CD1c-positive myeloid dendritic cell (primary cell): ENCODE data around the gene AQP10.
A peak's percentile ranks its signal among the peaks of the same experiment; 100 is the strongest.
"Not testable (repeated sequence)": the region's sequence is repeated elsewhere in the genome, so short reads cannot be mapped to it uniquely, and the experiment has no call there.

Source experiments
- DNase-seq: peaks from one replicate; pipeline ENCODE4 v3.0.0-alpha.2; 2016; ENCODE audit errors: extremely low spot score

AQP10 gene

GRCh38 chr1:154320882-154321608, at the start of gene AQP10:
Gene AQP10, plus strand, starts transcription at chr1:154321093. Its CDS starts 63 bp downstream, at chr1:154321156.
- DNase-seq: peak; percentile 45

- peak; percentile 99 for DNase-seq
These were observed 48.5 kb upstream of the AQP10 start, which contains the start of gene HAX1 for GRCh38 chr1:154272217-154272998. Gene HAX1, plus strand, starts transcription at chr1:154272629. Its CDS starts 95 bp downstream, at chr1:154272724.

- DNase-seq: no peak
These were observed 47.8 kb upstream of the AQP10 start for GRCh38 chr1:154272999-154273563.

- no peak for DNase-seq
These were observed 44.1 kb upstream of the AQP10 start for GRCh38 chr1:154276797-154277196.

- DNase-seq: not testable (repeated sequence)
These were observed 33.3 kb upstream of the AQP10 start for GRCh38 chr1:154287591-154287990.

DNA sequence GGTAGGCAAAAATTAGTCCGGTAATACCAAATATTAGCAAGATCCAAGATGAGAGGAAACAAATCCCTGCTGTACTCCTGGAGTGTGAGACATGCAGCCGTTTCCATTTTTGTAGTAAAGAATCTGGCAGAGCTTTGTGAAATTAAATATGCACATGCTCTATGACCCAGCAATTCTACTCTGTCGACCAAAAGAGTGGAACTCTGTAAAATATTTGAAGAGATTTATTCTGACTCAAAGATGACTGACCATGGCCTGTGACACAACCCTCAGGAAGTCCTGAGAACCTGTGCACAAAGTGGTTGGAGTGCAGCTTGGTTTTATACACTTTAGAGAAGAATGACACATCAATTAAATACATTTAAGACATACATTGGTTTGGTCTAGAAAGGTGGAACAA, 32.2 kb upstream of the AQP10 start:
- DNase-seq: no peak

DNA sequence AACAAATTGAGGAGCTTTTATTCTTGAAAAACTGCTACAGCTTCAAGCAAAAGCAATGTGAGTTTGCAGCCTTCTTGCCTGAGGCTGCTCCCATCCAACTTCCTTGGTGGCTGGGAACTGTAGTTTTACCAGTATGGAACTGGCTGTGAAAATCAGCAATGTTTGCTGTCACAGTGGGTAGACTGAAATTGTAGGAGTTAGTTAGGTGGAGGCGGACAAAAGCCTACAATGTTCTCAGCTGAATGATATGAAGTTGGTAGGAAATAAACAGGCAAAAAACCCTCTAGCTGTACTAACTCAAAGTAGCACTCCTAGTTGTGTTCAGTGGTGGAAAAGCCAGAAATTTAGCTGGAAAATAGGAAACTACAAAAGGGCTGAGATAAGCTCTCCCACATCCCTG, 30.0 kb upstream of the AQP10 start:
- DNase-seq: no peak

- peak; percentile 12 for DNase-seq
These were observed 25.3 kb upstream of the AQP10 start for GRCh38 chr1:154295408-154296235.

GRCh38 chr1:154301582-154301981, 19.3 kb upstream of the AQP10 start:
- DNase-seq: no peak

- DNase-seq: no peak
These were observed 16.1 kb upstream of the AQP10 start for GRCh38 chr1:154304664-154305337.

GRCh38 chr1:154306151-154306550, 14.7 kb upstream of the AQP10 start:
- no peak for DNase-seq

- not testable (repeated sequence) for DNase-seq
These were observed 13.1 kb upstream of the AQP10 start for GRCh38 chr1:154307670-154308270.

- DNase-seq: not testable (repeated sequence)
These were observed 11.8 kb upstream of the AQP10 start for GRCh38 chr1:154309136-154309535.

DNA sequence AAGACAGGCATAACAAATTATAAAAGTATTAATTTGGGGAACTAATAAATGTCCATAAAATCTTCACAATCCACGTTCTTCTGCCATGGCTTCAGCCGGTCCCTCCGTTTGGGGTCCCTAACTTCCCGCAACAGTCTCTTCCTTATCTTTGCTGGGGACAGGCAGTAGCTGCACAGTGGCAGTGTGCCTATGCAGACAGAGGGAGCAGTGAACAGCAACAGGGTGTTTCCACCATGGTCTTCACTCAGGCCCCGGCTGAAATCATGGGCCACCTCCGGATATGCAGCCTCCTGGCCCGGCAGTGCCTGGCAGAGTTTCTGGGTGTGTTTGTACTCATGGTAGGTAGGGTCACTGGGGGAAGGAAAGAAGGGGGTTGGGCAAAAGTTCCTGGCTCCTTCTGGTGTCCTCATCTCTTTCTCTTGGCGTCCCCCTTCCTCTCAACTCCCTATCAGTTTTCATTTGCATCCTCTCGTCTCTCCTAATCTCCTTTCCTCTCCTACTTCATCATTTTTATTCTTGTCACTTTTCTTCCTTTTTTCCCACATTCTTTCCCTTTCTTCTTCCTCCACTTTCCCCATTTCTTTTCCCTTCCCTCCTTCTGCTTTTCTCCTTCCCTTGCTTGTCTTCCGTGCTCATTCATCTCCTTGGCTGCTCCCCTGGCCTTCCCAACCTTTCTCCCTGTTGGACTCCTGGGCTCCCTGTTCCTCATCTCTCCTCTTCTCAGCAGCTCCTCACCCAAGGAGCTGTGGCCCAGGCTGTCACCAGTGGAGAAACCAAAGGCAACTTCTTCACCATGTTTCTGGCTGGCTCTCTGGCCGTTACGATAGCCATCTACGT, 8.4 kb upstream of the AQP10 start:
- DNase-seq: not testable (repeated sequence)

GRCh38 chr1:154313066-154313356, 7.9 kb upstream of the AQP10 start:
- DNase-seq: no peak

- not testable (repeated sequence) for DNase-seq
These were observed 6.7 kb upstream of the AQP10 start for GRCh38 chr1:154314226-154314625.

GRCh38 chr1:154316704-154317103, 4.2 kb upstream of the AQP10 start:
- DNase-seq: no peak

- no peak for DNase-seq
These were observed 2.5 kb upstream of the AQP10 start for GRCh38 chr1:154318386-154318785.

- DNase-seq: not testable (repeated sequence)
These were observed 679 bp downstream of the AQP10 start for GRCh38 chr1:154321609-154321934.

- no peak for DNase-seq
These were observed 2.6 kb downstream of the AQP10 start for GRCh38 chr1:154323493-154323892.
